ENCODE measurements around the gene OXER1.
"Not testable (repeated sequence)": the region's sequence is repeated elsewhere in the genome, so short reads cannot be mapped to it uniquely, and the experiment has no call there.

OXER1 gene

GRCh38 chr2:42742740-42743658, 20.9 kb downstream of the OXER1 start:
- Histone ChIP-seq H3K4me3 (ENCODE audit: low read length) (no peak overlapping the region), H3K9me3 (ENCODE audit: insufficient read depth, low read depth, low read length) (0 out of 2 replicates have a peak, but pooled peaks cover 2% of the 10 kb centered on the region)

GRCh38 chr2:42741140-42741539, 22.8 kb downstream of the OXER1 start:
- H3K4me1 ChIP-seq (ENCODE audit: insufficient read depth, low read length), result peaks cover 8% of the 10 kb centered on the region; the same call in 1 of the 2 replicates
- no peak overlapping the region for H3K27ac ChIP-seq (ENCODE audit: low read depth, low read length)
- H3K36me3 ChIP-seq (ENCODE audit: insufficient read depth, low read length), result no peaks in the 10 kb centered on the region; the same call in 1 of the 2 replicates
- no peak overlapping the region for H3K9ac ChIP-seq (ENCODE audit: low read depth, low read length)
- peaks cover 3% of the 10 kb centered on the region; the same call in 1 of the 2 replicates for H3K9me3 ChIP-seq (ENCODE audit: insufficient read depth, low read depth, low read length)
- 94% methylated on average over 3 of the region's 3 CpGs for WGBS
- no peaks in the 10 kb centered on the region for H3K27me3 ChIP-seq (ENCODE audit: insufficient read depth, low read length)
- H3K4me3 ChIP-seq (ENCODE audit: low read length), result no peak overlapping the region

More at GRCh38 chr2:42742740-42743658, 20.9 kb downstream of the OXER1 start:
- H3K27ac ChIP-seq (ENCODE audit: low read depth, low read length), result no peak overlapping the region
- H3K36me3 ChIP-seq (ENCODE audit: insufficient read depth, low read length), result no peaks in the 10 kb centered on the region
- 80% methylated on average over 2 of the region's 2 CpGs for WGBS
- H3K4me1 ChIP-seq (ENCODE audit: insufficient read depth, low read length), result peaks cover 5% of the 10 kb centered on the region; the same call in 1 of the 2 replicates
- no peak overlapping the region for H3K9ac ChIP-seq (ENCODE audit: low read depth, low read length)
- H3K27me3 ChIP-seq (ENCODE audit: insufficient read depth, low read length), result no peaks in the 10 kb centered on the region

GRCh38 chr2:42736598-42737322, 27.2 kb downstream of the OXER1 start:
- H3K9ac ChIP-seq (ENCODE audit: low read depth, low read length), result no peak overlapping the region
- H3K9me3 ChIP-seq (ENCODE audit: insufficient read depth, low read depth, low read length), result peaks cover 3% of the 10 kb centered on the region; the same call in 1 of the 2 replicates
- H3K27me3 ChIP-seq (ENCODE audit: insufficient read depth, low read length), result no peaks in the 10 kb centered on the region
- H3K4me3 ChIP-seq (ENCODE audit: low read length), result no peak overlapping the region
- H3K27ac ChIP-seq (ENCODE audit: low read depth, low read length), result no peak overlapping the region
- peaks cover 8% of the 10 kb centered on the region; the same call in 1 of the 2 replicates for H3K4me1 ChIP-seq (ENCODE audit: insufficient read depth, low read length)
- H3K36me3 ChIP-seq (ENCODE audit: insufficient read depth, low read length), result no peaks in the 10 kb centered on the region; the same call in 1 of the 2 replicates

- Histone ChIP-seq H3K27me3 (ENCODE audit: insufficient read depth, low read length) (no peaks in the 10 kb centered on the region), H3K36me3 (ENCODE audit: insufficient read depth, low read length) (no peaks in the 10 kb centered on the region; the same call in 1 of the 2 replicates), H3K9ac (ENCODE audit: low read depth, low read length) (no peak overlapping the region), H3K27ac (ENCODE audit: low read depth, low read length) (no peak overlapping the region), H3K9me3 (ENCODE audit: insufficient read depth, low read depth, low read length) (peaks cover 7% of the 10 kb centered on the region), H3K4me1 (ENCODE audit: insufficient read depth, low read length) (0 out of 2 replicates have a peak, but pooled peaks cover 4% of the 10 kb centered on the region), H3K4me3 (ENCODE audit: low read length) (no peak overlapping the region)
- 97% methylated on average over 1 of the region's 1 CpG for WGBS
Measured at GRCh38 chr2:42733852-42734251, 30.1 kb downstream of the OXER1 start.

GRCh38 chr2:42731316-42731715, 32.6 kb downstream of the OXER1 start:
- H3K4me3 ChIP-seq (ENCODE audit: low read length); H3K36me3 ChIP-seq (ENCODE audit: insufficient read depth, low read length); H3K9ac ChIP-seq (ENCODE audit: low read depth, low read length); H3K27ac ChIP-seq (ENCODE audit: low read depth, low read length); H3K4me1 ChIP-seq (ENCODE audit: insufficient read depth, low read length); H3K9me3 ChIP-seq (ENCODE audit: insufficient read depth, low read depth, low read length); H3K27me3 ChIP-seq (ENCODE audit: insufficient read depth, low read length): not testable (repeated sequence)
- 92% methylated on average over 4 of the region's 4 CpGs for WGBS

GRCh38 chr2:42726680-42727079, 37.3 kb downstream of the OXER1 start:
- 91% methylated on average over 2 of the region's 2 CpGs for WGBS
- Histone ChIP-seq H3K4me1 (ENCODE audit: insufficient read depth, low read length) (peaks cover 13% of the 10 kb centered on the region), H3K4me3 (ENCODE audit: low read length) (no peak overlapping the region), H3K27ac (ENCODE audit: low read depth, low read length) (no peak overlapping the region), H3K27me3 (ENCODE audit: insufficient read depth, low read length) (no peaks in the 10 kb centered on the region), H3K9ac (ENCODE audit: low read depth, low read length) (no peak overlapping the region), H3K36me3 (ENCODE audit: insufficient read depth, low read length) (no peaks in the 10 kb centered on the region; the same call in 1 of the 2 replicates), H3K9me3 (ENCODE audit: insufficient read depth, low read depth, low read length) (peaks cover 5% of the 10 kb centered on the region; the same call in 1 of the 2 replicates)

GRCh38 chr2:42725657-42726056, 38.3 kb downstream of the OXER1 start:
- no peak overlapping the region for H3K27ac ChIP-seq (ENCODE audit: low read depth, low read length)
- no peak overlapping the region for H3K4me3 ChIP-seq (ENCODE audit: low read length)
- H3K27me3 ChIP-seq (ENCODE audit: insufficient read depth, low read length), result no peaks in the 10 kb centered on the region
- no peaks in the 10 kb centered on the region; the same call in 1 of the 2 replicates for H3K36me3 ChIP-seq (ENCODE audit: insufficient read depth, low read length)
- peaks cover 15% of the 10 kb centered on the region for H3K4me1 ChIP-seq (ENCODE audit: insufficient read depth, low read length)
- WGBS, result 70% methylated on average over 4 of the region's 4 CpGs
- no peak overlapping the region for H3K9ac ChIP-seq (ENCODE audit: low read depth, low read length)
- peaks cover 5% of the 10 kb centered on the region; the same call in 1 of the 2 replicates for H3K9me3 ChIP-seq (ENCODE audit: insufficient read depth, low read depth, low read length)

- 98% methylated on average over 2 of the region's 2 CpGs for WGBS
- no peaks in the 10 kb centered on the region for H3K27me3 ChIP-seq (ENCODE audit: insufficient read depth, low read length)
- H3K27ac ChIP-seq (ENCODE audit: low read depth, low read length), result no peak overlapping the region
- peaks cover 3% of the 10 kb centered on the region; the same call in 1 of the 2 replicates for H3K9me3 ChIP-seq (ENCODE audit: insufficient read depth, low read depth, low read length)
- no peak overlapping the region for H3K9ac ChIP-seq (ENCODE audit: low read depth, low read length)
- H3K4me1 ChIP-seq (ENCODE audit: insufficient read depth, low read length), result peaks cover 15% of the 10 kb centered on the region
- H3K4me3 ChIP-seq (ENCODE audit: low read length), result no peak overlapping the region
- H3K36me3 ChIP-seq (ENCODE audit: insufficient read depth, low read length), result no peaks in the 10 kb centered on the region; the same call in 1 of the 2 replicates
Measured at GRCh38 chr2:42724886-42725285, 39.0 kb downstream of the OXER1 start.

- H3K9me3 ChIP-seq (ENCODE audit: insufficient read depth, low read depth, low read length), result no peaks in the 10 kb centered on the region
- no peaks in the 10 kb centered on the region; the same call in 1 of the 2 replicates for H3K36me3 ChIP-seq (ENCODE audit: insufficient read depth, low read length)
- peaks cover 15% of the 10 kb centered on the region for H3K4me1 ChIP-seq (ENCODE audit: insufficient read depth, low read length)
- no peak overlapping the region for H3K4me3 ChIP-seq (ENCODE audit: low read length)
- H3K27ac ChIP-seq (ENCODE audit: low read depth, low read length), result no peak overlapping the region
- no peak overlapping the region for H3K9ac ChIP-seq (ENCODE audit: low read depth, low read length)
- no peaks in the 10 kb centered on the region for H3K27me3 ChIP-seq (ENCODE audit: insufficient read depth, low read length)
Measured at GRCh38 chr2:42723465-42723864, 40.5 kb downstream of the OXER1 start.

- no peak overlapping the region for H3K9ac ChIP-seq (ENCODE audit: low read depth, low read length)
- no peaks in the 10 kb centered on the region; the same call in 1 of the 2 replicates for H3K36me3 ChIP-seq (ENCODE audit: insufficient read depth, low read length)
- no peak overlapping the region for H3K4me3 ChIP-seq (ENCODE audit: low read length)
- WGBS, result 66% methylated on average over 6 of the region's 7 CpGs
- peak overlapping the region; percentile 5; the same call in 1 of the 2 replicates for H3K27ac ChIP-seq (ENCODE audit: low read depth, low read length)
- no peaks in the 10 kb centered on the region for H3K27me3 ChIP-seq (ENCODE audit: insufficient read depth, low read length)
- H3K9me3 ChIP-seq (ENCODE audit: insufficient read depth, low read depth, low read length), result no peaks in the 10 kb centered on the region
- H3K4me1 ChIP-seq (ENCODE audit: insufficient read depth, low read length), result peaks cover 15% of the 10 kb centered on the region
Measured at GRCh38 chr2:42722320-42723190, 41.4 kb downstream of the OXER1 start.
